ENCODE results near the gene C2CD4A. TPM values are rescaled to one million over a fixed set of nuclear protein-coding genes. Genes with fewer than 3 reads are reported as not detected.

C2CD4A gene
- total RNA-seq, 1 experiment from 2014 or later, result 0.11 TPM

DNA sequence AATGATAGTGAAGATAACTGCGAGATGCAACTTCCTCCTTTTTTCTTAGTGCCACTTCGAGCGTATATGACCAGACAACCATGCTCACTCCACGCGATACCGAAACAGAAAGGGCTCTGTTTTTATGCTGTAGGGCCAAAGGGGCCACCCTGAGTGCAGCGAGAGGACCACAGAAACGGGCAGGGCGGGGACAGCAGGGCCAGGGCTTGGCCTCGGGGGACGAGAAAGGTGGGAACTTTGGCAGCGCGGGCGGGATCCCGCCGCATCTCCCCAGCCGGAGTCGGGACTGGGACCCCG lies 7.0 kb upstream of the C2CD4A start:
- POLR2A ChIA-PET, result no interaction called here
- Mint-ChIP-seq H3K4me3 (ENCODE audit: unreplicated experiment) (peak overlapping the region; percentile 87), H3K9me3 (ENCODE audit: unreplicated experiment) (no peaks in the 10 kb centered on the region), H3K4me1 (ENCODE audit: low read depth, unreplicated experiment) (peaks cover 14% of the 10 kb centered on the region), H3K27me3 (ENCODE audit: insufficient read depth, unreplicated experiment) (peaks cover 3% of the 10 kb centered on the region), H3K27ac (ENCODE audit: unreplicated experiment) (peak overlapping the region; percentile 92), H3K36me3 (ENCODE audit: insufficient read depth, unreplicated experiment) (no peaks in the 10 kb centered on the region)
- Histone ChIP-seq H3K4me3 (ENCODE audit: low read depth, low read length) (peak overlapping the region; percentile 85), H3K27me3 (replicated peaks; ENCODE audit: control insufficient read depth, insufficient read depth, low read length) (no peaks in the 10 kb centered on the region), H3K4me1 (peaks cover 7% of the 10 kb centered on the region; the same call in 1 of the 2 replicates), H3K9me3 (no peaks in the 10 kb centered on the region), H3K36me3 (ENCODE audit: control insufficient read depth, insufficient read depth, low read length) (no peaks in the 10 kb centered on the region)
- DNase-seq, result peak; percentile 60 to 68
- no peak for TF ChIP-seq CTCF (IDR thresholded peaks at IDR 0.05; ENCODE audit: insufficient read depth in 1 of 2, low read depth in 1 of 2, low read length in 1 of 2, severe bottlenecking in 1 of 2, unreplicated experiment in 1 of 2)
- CTCF ChIA-PET, result interaction anchor here (0.7 to 1.6 kb wide), 8 partner anchors 9 to 247 kb away, joined by 3 to 11 read pairs (median 4); partner anchors contain the start of gene C2CD4B
- intact Hi-C loops (cut with micrococcal nuclease; ENCODE audit: unreplicated experiment), result loop anchor here (1.0 kb wide), 1 partner anchor 9 kb away; no protein-coding TSS in a partner anchor
- no TSS peak for BruUV-seq (replicated peaks)

DNA sequence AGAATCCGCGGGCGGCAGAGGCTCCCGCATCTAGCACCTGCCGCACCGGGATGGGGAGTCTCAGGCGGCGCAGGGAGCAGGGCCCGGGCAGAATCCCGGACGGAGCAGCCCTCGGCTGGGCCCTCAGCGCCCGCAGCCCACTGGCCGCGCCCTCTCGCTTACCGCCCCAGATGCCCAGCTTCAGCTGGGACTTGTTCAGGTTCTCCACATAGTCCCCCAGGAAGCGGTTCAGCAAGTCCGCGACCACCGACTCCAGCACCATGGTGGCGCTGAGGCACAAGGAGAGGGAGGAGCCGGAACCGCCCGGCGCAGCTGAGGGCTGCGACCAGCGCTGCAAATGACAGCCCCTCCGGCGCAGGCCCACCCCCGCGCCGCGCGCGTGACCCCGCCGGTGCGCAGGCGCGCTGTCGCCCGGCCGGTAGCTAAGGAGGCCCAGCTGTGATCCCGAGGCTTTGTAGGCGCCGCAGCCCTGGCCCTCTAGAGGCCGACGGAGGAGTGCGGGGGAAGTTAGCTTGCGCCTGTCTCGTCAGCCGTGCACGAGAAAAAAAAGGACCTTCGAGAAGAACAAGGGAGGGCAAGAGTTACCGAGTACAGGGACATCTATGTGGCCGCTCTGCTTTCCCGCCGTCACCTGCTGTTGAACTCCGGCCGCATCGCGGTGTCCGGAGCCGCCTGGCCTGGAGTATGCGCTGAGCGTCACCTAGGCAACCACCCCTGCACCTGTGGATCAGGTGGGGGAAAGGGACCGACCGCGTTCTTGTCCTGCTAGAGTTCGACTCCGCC lies 6.5 kb upstream of the C2CD4A start, which contains the start of gene VPS13C:
Gene VPS13C, minus strand, starts transcription at position 335 of the 783 bp plus-strand sequence. Its CDS starts 73 bp downstream, at position 262.
- ChIA-PET POLR2A (interaction anchor here (0.8 kb wide), 1 partner anchor 18 kb away, joined by 3 read pairs; no protein-coding TSS in a partner anchor), CTCF (interaction anchor here (0.7 to 1.6 kb wide), 8 partner anchors 8 to 247 kb away, joined by 3 to 11 read pairs (median 4); partner anchors contain the start of gene C2CD4B)
- BruUV-seq (replicated peaks), result no TSS peak
- H3K27me3 ChIP-seq (replicated peaks; ENCODE audit: control insufficient read depth, insufficient read depth, low read length), result no peaks in the 10 kb centered on the region
- peaks cover 5% of the 10 kb centered on the region; the same call in 1 of the 2 replicates for H3K4me1 ChIP-seq
- TF ChIP-seq CTCF (IDR thresholded peaks at IDR 0.05; ENCODE audit: insufficient read depth in 1 of 2, low read depth in 1 of 2, low read length in 1 of 2, severe bottlenecking in 1 of 2, unreplicated experiment in 1 of 2), result peak; percentile 74 to 75
- intact Hi-C loops (cut with micrococcal nuclease; ENCODE audit: unreplicated experiment), result loop anchor here (1.0 kb wide), 1 partner anchor 8 kb away; no protein-coding TSS in a partner anchor
- H3K9me3 ChIP-seq, result no peaks in the 10 kb centered on the region
- Mint-ChIP-seq H3K36me3 (ENCODE audit: insufficient read depth, unreplicated experiment) (no peaks in the 10 kb centered on the region), H3K9me3 (ENCODE audit: unreplicated experiment) (no peaks in the 10 kb centered on the region), H3K4me3 (ENCODE audit: unreplicated experiment) (peak within 1 kb of the TSS; percentile 87), H3K4me1 (ENCODE audit: low read depth, unreplicated experiment) (peaks cover 8% of the 10 kb centered on the region), H3K27ac (ENCODE audit: unreplicated experiment) (peak within 1 kb of the TSS; percentile 92), H3K27me3 (ENCODE audit: insufficient read depth, unreplicated experiment) (peaks cover 3% of the 10 kb centered on the region)
- peak; percentile 94 to 95 for DNase-seq
- no peaks in the 10 kb centered on the region for H3K36me3 ChIP-seq (ENCODE audit: control insufficient read depth, insufficient read depth, low read length)
- peak within 1 kb of the TSS; percentile 85 for H3K4me3 ChIP-seq (ENCODE audit: low read depth, low read length)

- CTCF ChIA-PET, result interaction anchor here (1.1 to 1.6 kb wide), 7 partner anchors 8 to 246 kb away, joined by 3 to 11 read pairs (median 4); partner anchors contain the start of gene C2CD4B
- intact Hi-C loops (cut with micrococcal nuclease; ENCODE audit: unreplicated experiment), result loop anchor here (1.0 kb wide), 1 partner anchor 7 kb away; no protein-coding TSS in a partner anchor
Measured at GRCh38 chr15:62060896-62061280, 5.9 kb upstream of the C2CD4A start.

More at GRCh38 chr15:62060896-62061280, 5.9 kb upstream of the C2CD4A start:
- BruUV-seq (replicated peaks), result no TSS peak
- DNase-seq, result no peak
- Histone ChIP-seq H3K9me3 (no peaks in the 10 kb centered on the region), H3K4me1 (peaks cover 5% of the 10 kb centered on the region; the same call in 1 of the 2 replicates), H3K36me3 (ENCODE audit: control insufficient read depth, insufficient read depth, low read length) (no peaks in the 10 kb centered on the region), H3K4me3 (ENCODE audit: low read depth, low read length) (peak overlapping the region; percentile 85), H3K27me3 (replicated peaks; ENCODE audit: control insufficient read depth, insufficient read depth, low read length) (no peaks in the 10 kb centered on the region)
- TF ChIP-seq CTCF (IDR thresholded peaks at IDR 0.05; ENCODE audit: insufficient read depth in 1 of 2, low read depth in 1 of 2, low read length in 1 of 2, severe bottlenecking in 1 of 2, unreplicated experiment in 1 of 2), result no peak
- Mint-ChIP-seq H3K27me3 (ENCODE audit: insufficient read depth, unreplicated experiment) (peaks cover 3% of the 10 kb centered on the region), H3K36me3 (ENCODE audit: insufficient read depth, unreplicated experiment) (no peaks in the 10 kb centered on the region), H3K9me3 (ENCODE audit: unreplicated experiment) (no peaks in the 10 kb centered on the region), H3K27ac (ENCODE audit: unreplicated experiment) (peak overlapping the region; percentile 92), H3K4me3 (ENCODE audit: unreplicated experiment) (peak overlapping the region; percentile 87), H3K4me1 (ENCODE audit: low read depth, unreplicated experiment) (peaks cover 8% of the 10 kb centered on the region)
- POLR2A ChIA-PET, result interaction anchor here (0.8 kb wide), 1 partner anchor 18 kb away, joined by 3 read pairs; no protein-coding TSS in a partner anchor
